Fibroblast of peridontal ligament (primary cell): ENCODE data around the gene LONRF2.

Source experiments
- DNase-seq: peaks from one replicate; pipeline ENCODE4 v3.0.0-alpha.2; 2010; ENCODE audit errors: extremely low read depth

Gene LONRF2

GRCh38 chr2:100301881-100302584 is 20.3 kb downstream of the LONRF2 start:
- no peak for DNase-seq

GRCh38 chr2:100299548-100299947 is 22.8 kb downstream of the LONRF2 start:
- DNase-seq, result no peak

- no peak for DNase-seq
Observed at GRCh38 chr2:100297511-100297910, 24.8 kb downstream of the LONRF2 start.

- no peak for DNase-seq
Observed at GRCh38 chr2:100294162-100294497, 28.2 kb downstream of the LONRF2 start.

GRCh38 chr2:100293341-100294161 is 28.8 kb downstream of the LONRF2 start:
- DNase-seq, result no peak

GRCh38 chr2:100292022-100292580 is 30.2 kb downstream of the LONRF2 start:
- peak; percentile 8 for DNase-seq

GRCh38 chr2:100291152-100291970 is 30.9 kb downstream of the LONRF2 start:
- peak; percentile 73 for DNase-seq

GRCh38 chr2:100290718-100291151 is 31.6 kb downstream of the LONRF2 start:
- no peak for DNase-seq

- DNase-seq, result no peak
Observed at GRCh38 chr2:100289020-100289419, 33.3 kb downstream of the LONRF2 start.

- DNase-seq, result no peak
Observed at GRCh38 chr2:100286318-100286717, 36.0 kb downstream of the LONRF2 start.

- no peak for DNase-seq
Observed at GRCh38 chr2:100285691-100286090, 36.6 kb downstream of the LONRF2 start.

GRCh38 chr2:100285011-100285410 is 37.3 kb downstream of the LONRF2 start:
- no peak for DNase-seq

- DNase-seq, result no peak
Observed at GRCh38 chr2:100283724-100284501, 38.4 kb downstream of the LONRF2 start.

- DNase-seq, result peak; percentile 23
Observed at GRCh38 chr2:100281521-100282438, 40.5 kb downstream of the LONRF2 start.

GRCh38 chr2:100279586-100280534 is 42.4 kb downstream of the LONRF2 start:
- no peak for DNase-seq

- no peak for DNase-seq
Observed at GRCh38 chr2:100278986-100279385, 43.3 kb downstream of the LONRF2 start.

GRCh38 chr2:100278501-100278900 is 43.8 kb downstream of the LONRF2 start:
- DNase-seq, result no peak

- DNase-seq, result no peak
Observed at GRCh38 chr2:100277540-100278207, 44.6 kb downstream of the LONRF2 start.
